HepG2 (cell line): Measurements from ENCODE around the gene KCTD6. TPM values are rescaled to one million over a fixed set of nuclear protein-coding genes. Genes with fewer than 3 reads are reported as not detected.

Source experiments
- CEBPB ChIP-seq: IDR thresholded peaks from 2 replicates; pipeline ENCODE4 v1.6.1; 2011; ENCODE audit warnings: low read depth, low read length, improper control_type of control experiment, borderline replicate concordance
- CREM ChIP-seq, 2 experiments: sonication (generic) in 1 of 2; formaldehyde crosslinking in 1 of 2; IDR thresholded peaks; 2 replicates each; pipeline versions ENCODE4 v1.4.0 to v1.6.1; 2016 to 2020; ENCODE audit warnings: antibody characterized with exemption in 1 of 2, mild to moderate bottlenecking in 1 of 2, missing genetic modification reagents in 1 of 2
- DPF2 ChIP-seq: sonication (generic); formaldehyde crosslinking; IDR thresholded peaks from 2 replicates; pipeline ENCODE4 v1.4.0; 2020; ENCODE audit warnings: mild to moderate bottlenecking, low read depth, missing genetic modification reagents, borderline replicate concordance
- HNF1A ChIP-seq, 2 experiments: sonication (generic) in 1 of 2; formaldehyde crosslinking in 1 of 2; IDR thresholded peaks; 2 replicates each; pipeline versions ENCODE4 v1.4.0 to v1.6.1; 2016 to 2020; ENCODE audit warnings: borderline replicate concordance in 1 of 2, low read depth in 1 of 2, mild to moderate bottlenecking in 1 of 2, missing genetic modification reagents in 1 of 2
- IRF2 ChIP-seq: IDR thresholded peaks from 2 replicates; pipeline ENCODE4 v1.6.1; 2018; ENCODE audit warnings: missing genetic modification reagents, missing compliant biosample characterization
- LCORL ChIP-seq, 2 experiments: fragments of 450-650 bp in 1 of 2; sonication (generic) in 1 of 2; formaldehyde crosslinking in 1 of 2; IDR thresholded peaks; 2 replicates each; pipeline versions ENCODE4 v1.5.0 to v1.6.1; 2017 to 2020; ENCODE audit warnings: antibody characterized with exemption in 1 of 2, missing genetic modification reagents in 1 of 2
- NCOR1 ChIP-seq: fragments of 200-600 bp; sonication (generic); IDR thresholded peaks from 2 replicates; pipeline ENCODE4 v1.7.0; 2017; ENCODE audit warnings: antibody characterized with exemption, low read length, borderline replicate concordance
- POGZ ChIP-seq: sonication (generic); formaldehyde crosslinking; IDR thresholded peaks from 2 replicates; pipeline ENCODE4 v1.4.0; 2020; ENCODE audit warnings: mild to moderate bottlenecking, missing genetic modification reagents
- PPARG ChIP-seq: conservative IDR thresholded peaks from 2 replicates; pipeline ENCODE4 v1.6.1; 2016; ENCODE audit warnings: missing biosample characterization, missing genetic modification reagents
- PRDM10 ChIP-seq: sonication (generic); formaldehyde crosslinking; IDR thresholded peaks from 2 replicates; pipeline ENCODE4 v1.4.0; 2020; ENCODE audit warnings: low read depth, missing genetic modification reagents
- TFDP2 ChIP-seq: sonication (generic); formaldehyde crosslinking; IDR thresholded peaks from 2 replicates; pipeline ENCODE4 v1.4.0; 2020; ENCODE audit warnings: missing genetic modification reagents
- ZMYM2 ChIP-seq: sonication (generic); formaldehyde crosslinking; IDR thresholded peaks from 2 replicates; pipeline ENCODE4 v1.8.0; 2022; ENCODE audit warnings: mild to moderate bottlenecking, missing genetic modification reagents
- ZNF282 ChIP-seq: fragments of 450-650 bp; IDR thresholded peaks from 2 replicates; pipeline ENCODE4 v1.6.1; 2018; ENCODE audit not compliant: partially characterized antibody
- ZNF598 ChIP-seq: sonication (generic); formaldehyde crosslinking; IDR thresholded peaks from 2 replicates; pipeline ENCODE4 v1.5.1; 2020; ENCODE audit warnings: mild to moderate bottlenecking, missing genetic modification reagents, borderline replicate concordance
- ZNF644 ChIP-seq: IDR thresholded peaks from 2 replicates; pipeline ENCODE4 v1.6.1; 2016; ENCODE audit warnings: low read depth
- ZNF761 ChIP-seq: sonication (generic); formaldehyde crosslinking; conservative IDR thresholded peaks from 2 replicates; pipeline ENCODE4 v1.4.0; 2020; ENCODE audit warnings: mild to moderate bottlenecking, missing genetic modification reagents
- ZZZ3 ChIP-seq: sonication (generic); formaldehyde crosslinking; IDR thresholded peaks from 2 replicates; pipeline ENCODE4 v1.4.0; 2020; ENCODE audit warnings: missing genetic modification reagents, mild to moderate bottlenecking, borderline replicate concordance
- polyA plus RNA-seq, 8 experiments: library from polyadenylated mRNA; depleted of rRNA in 3 of 8; stranded (reverse) in 7 of 8; unstranded in 1 of 8; fragments of >200 nt; fragmentation: Illumina TruSeq in 4 of 8; extraction: Trizol in 4 of 8; gene quantifications; 2 replicates each; pipeline versions ENCODE4 v1.2.1 to v1.2.3, GENCODE V29; 2011 to 2016; ENCODE audit warnings: low read depth in 4 of 8, missing spikeins in 1 of 8, mixed read lengths in 1 of 8; ENCODE audit not compliant: insufficient read depth in 1 of 8
- total RNA-seq, 5 experiments: library from RNA; depleted of rRNA; stranded (reverse); fragments of >200 nt; fragmentation: Illumina TruSeq; extraction: Trizol; gene quantifications; 2 replicates each; pipeline ENCODE4 v1.2.3, GENCODE V29; 2016; ENCODE audit warnings: low read depth in 1 of 5

Gene KCTD6
- total and polyA plus RNA-seq, 2 of the 13 experiments (the other 11 are each of a cell fraction or from before 2014, with no cell fraction given), result 13.4 to 14.2 TPM

GRCh38 chr3:58518291-58518789 lies 26.4 kb downstream of the KCTD6 start (continued):
- no peak for TF ChIP-seq ZNF282
- peak; percentile 87 for TF ChIP-seq HNF1A (IDR thresholded peaks at IDR 0.05; ENCODE audit: low read depth)
- peak; percentile 80; the same call in 1 of the 2 replicates for TF ChIP-seq HNF1A (CRISPR knock-in tag; IDR thresholded peaks at IDR 0.05; ENCODE audit: borderline replicate concordance)
- TF ChIP-seq CREM (IDR thresholded peaks at IDR 0.05), result peak; percentile 16; the same call in 1 of the 2 replicates
- TF ChIP-seq CREM (CRISPR knock-in tag; IDR thresholded peaks at IDR 0.05), result no peak
- TF ChIP-seq ZNF598, result no peak
- peak; percentile 78; the same call in 1 of the 2 replicates for TF ChIP-seq NCOR1
- TF ChIP-seq IRF2 (CRISPR knock-in tag), result 0 out of 2 replicates have a peak, but pooled peaks have one; percentile 27
- 0 out of 2 replicates have a peak, but pooled peaks have one; percentile 24 for TF ChIP-seq POGZ
- no peak for TF ChIP-seq PRDM10
- TF ChIP-seq TFDP2 (CRISPR knock-in tag), result 0 out of 2 replicates have a peak, but pooled peaks have one; percentile 28
- TF ChIP-seq ZZZ3, result no peak
- TF ChIP-seq DPF2 (CRISPR knock-in tag), result 0 out of 2 replicates have a peak, but pooled peaks have one; percentile 49
- no peak for TF ChIP-seq ZNF761 (CRISPR knock-in tag)
- TF ChIP-seq ZNF644, result 0 out of 2 replicates have a peak, but pooled peaks have one; percentile 31
- no peak for TF ChIP-seq LCORL (IDR thresholded peaks at IDR 0.05)
- peak; percentile 69 for TF ChIP-seq LCORL (CRISPR knock-in tag; IDR thresholded peaks at IDR 0.05)
- TF ChIP-seq PPARG (CRISPR knock-in tag), result peak; percentile 93
- TF ChIP-seq CEBPB, result peak; percentile 79
- no peak for TF ChIP-seq ZMYM2 (CRISPR knock-in tag)
